SK-N-SH (cell line): ENCODE results near the gene CPLX1.
"Not testable (repeated sequence)": the region's sequence is repeated elsewhere in the genome, so short reads cannot be mapped to it uniquely, and the experiment has no call there.

Experiments used
- CHD2 ChIP-seq: fragments of 150-350 bp; IDR thresholded peaks from 2 replicates; pipeline ENCODE4 v1.6.1; 2018; ENCODE audit warnings: low read length; ENCODE audit not compliant: partially characterized antibody
- CTCF ChIP-seq: fragments of 200-600 bp; sonication (generic); IDR thresholded peaks from 2 replicates; pipeline ENCODE4 v1.6.1; 2017; ENCODE audit warnings: antibody characterized with exemption, mild to moderate bottlenecking, moderate library complexity
- EP300 ChIP-seq, 2 experiments: IDR thresholded peaks; 2 replicates each; pipeline versions ENCODE4 v1.4.0 to v1.6.1; 2012; ENCODE audit warnings: borderline replicate concordance in 1 of 2, low read depth in 1 of 2, low read length in 1 of 2
- EZH2phosphoT487 ChIP-seq: fragments of 200-600 bp; sonication (generic); IDR thresholded peaks from 2 replicates; pipeline ENCODE4 v1.6.1; 2017; ENCODE audit warnings: low read depth, mixed run types, mild to moderate bottlenecking, antibody characterized with exemption, moderate library complexity, borderline replicate concordance
- FOXM1 ChIP-seq: IDR thresholded peaks from 2 replicates; pipeline ENCODE4 v1.4.0; 2012; ENCODE audit warnings: low read depth, mild to moderate bottlenecking
- GABPA ChIP-seq: IDR thresholded peaks from 2 replicates; pipeline ENCODE4 v1.4.0; 2012; ENCODE audit warnings: low read depth, mild to moderate bottlenecking
- IRF3 ChIP-seq: fragments of 150-350 bp; IDR thresholded peaks from 2 replicates; pipeline ENCODE4 v1.6.1; 2016; ENCODE audit warnings: mild to moderate bottlenecking, low read depth, low read length
- MAX ChIP-seq: IDR thresholded peaks from 2 replicates; pipeline ENCODE4 v1.4.0; 2012; ENCODE audit warnings: low read depth
- PBX3 ChIP-seq: IDR thresholded peaks from 2 replicates; pipeline ENCODE4; 2012
- SMC3 ChIP-seq: IDR thresholded peaks from 2 replicates; pipeline ENCODE4 v1.6.1; 2012; ENCODE audit warnings: low read depth, low read length, improper control_type of control experiment
- TAF1 ChIP-seq: IDR thresholded peaks from 2 replicates; pipeline ENCODE4 v1.6.1; 2012; ENCODE audit warnings: low read depth, mild to moderate bottlenecking, low read length, moderate library complexity, borderline replicate concordance
- TCF12 ChIP-seq: IDR thresholded peaks from 2 replicates; pipeline ENCODE4 v1.4.0; 2012
- TEAD4 ChIP-seq: IDR thresholded peaks from 2 replicates; pipeline ENCODE4 v1.4.0; 2012; ENCODE audit warnings: mild to moderate bottlenecking, borderline replicate concordance; ENCODE audit not compliant: insufficient read depth
- YY1 ChIP-seq: IDR thresholded peaks from 2 replicates; pipeline ENCODE4 v1.4.0; 2012; ENCODE audit warnings: low read depth, mild to moderate bottlenecking

GRCh38 chr4:775485-775884, 50.4 kb downstream of the CPLX1 start:
- not testable (repeated sequence) for TF ChIP-seq CTCF; GABPA; EZH2phosphoT487; SMC3; IRF3; YY1; FOXM1; TCF12; PBX3; TEAD4; CHD2; TAF1; MAX; EP300 (IDR thresholded peaks at IDR 0.05; ENCODE audit: borderline replicate concordance in 1 of 2, low read depth in 1 of 2, low read length in 1 of 2)
